Prostate gland (tissue), 2 donors: ENCODE measurements around the gene RETREG1.

Source experiments
- POLR2AphosphoS5 ChIP-seq: sonication (generic); formaldehyde crosslinking; IDR thresholded peaks from one replicate; pipeline ENCODE4 v1.6.1; 2017; ENCODE audit warnings: antibody characterized with exemption
- TF ChIP-seq, protein P1 (sequence below), 4 experiments: fragments of 200-600 bp in 2 of 4; fragments of 450-650 bp in 2 of 4; sonication (generic) in 2 of 4; IDR thresholded peaks; 1 replicate in 3 of 4; 2 replicates in 1 of 4; pipeline ENCODE4 v1.5.1; 2016 to 2019; ENCODE audit warnings: antibody characterized with exemption in 4 of 4, mild to moderate bottlenecking in 2 of 4, moderate library complexity in 2 of 4

DNA sequence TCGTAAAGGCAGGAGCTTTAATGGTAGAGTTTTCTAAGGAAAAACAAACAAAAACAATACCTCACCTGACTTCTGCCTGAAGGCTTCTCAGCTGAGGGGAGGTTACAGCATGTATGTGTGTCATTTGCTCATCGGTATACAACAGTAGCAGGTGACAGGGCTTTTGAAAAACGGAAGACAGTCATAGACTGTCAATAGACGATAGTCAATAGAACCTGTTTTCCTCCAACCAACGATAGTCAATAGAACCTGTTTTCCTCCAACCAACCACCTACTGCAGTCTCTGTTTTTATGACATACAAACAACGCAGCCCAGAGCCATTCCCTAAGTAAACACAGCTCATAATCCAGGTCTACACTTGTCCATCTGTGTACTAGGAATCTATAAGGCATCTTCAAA lies 74.6 kb downstream of the RETREG1 start:
- peak; percentile 7 for TF ChIP-seq POLR2AphosphoS5
- TF ChIP-seq, protein P1, sequence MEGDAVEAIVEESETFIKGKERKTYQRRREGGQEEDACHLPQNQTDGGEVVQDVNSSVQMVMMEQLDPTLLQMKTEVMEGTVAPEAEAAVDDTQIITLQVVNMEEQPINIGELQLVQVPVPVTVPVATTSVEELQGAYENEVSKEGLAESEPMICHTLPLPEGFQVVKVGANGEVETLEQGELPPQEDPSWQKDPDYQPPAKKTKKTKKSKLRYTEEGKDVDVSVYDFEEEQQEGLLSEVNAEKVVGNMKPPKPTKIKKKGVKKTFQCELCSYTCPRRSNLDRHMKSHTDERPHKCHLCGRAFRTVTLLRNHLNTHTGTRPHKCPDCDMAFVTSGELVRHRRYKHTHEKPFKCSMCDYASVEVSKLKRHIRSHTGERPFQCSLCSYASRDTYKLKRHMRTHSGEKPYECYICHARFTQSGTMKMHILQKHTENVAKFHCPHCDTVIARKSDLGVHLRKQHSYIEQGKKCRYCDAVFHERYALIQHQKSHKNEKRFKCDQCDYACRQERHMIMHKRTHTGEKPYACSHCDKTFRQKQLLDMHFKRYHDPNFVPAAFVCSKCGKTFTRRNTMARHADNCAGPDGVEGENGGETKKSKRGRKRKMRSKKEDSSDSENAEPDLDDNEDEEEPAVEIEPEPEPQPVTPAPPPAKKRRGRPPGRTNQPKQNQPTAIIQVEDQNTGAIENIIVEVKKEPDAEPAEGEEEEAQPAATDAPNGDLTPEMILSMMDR (IDR thresholded peaks at IDR 0.05), result no peak
